Lower lobe of right lung (tissue), 2 donors: ENCODE results near the gene ITSN2. TPM values are rescaled to one million over a fixed set of nuclear protein-coding genes. Genes with fewer than 3 reads are reported as not detected.
"Not testable (repeated sequence)": the region's sequence is repeated elsewhere in the genome, so short reads cannot be mapped to it uniquely, and the experiment has no call there.

Experiments
- ATAC-seq, 2 donors: fragments of 200-7000 bp; cut with Tn5 transposase; one replicate each; pipeline ENCODE4 v1.9.1; 2020 to 2022; ENCODE audit warnings: mild to moderate bottlenecking in 2 of 2, moderate library complexity in 2 of 2
- DNase-seq: peaks from one replicate; pipeline ENCODE4 v3.0.0-alpha.2; 2020
- H3K27ac ChIP-seq: fragments of 200-600 bp; one replicate; pipeline ENCODE4 v1.8.0; 2022
- H3K27me3 ChIP-seq: fragments of 200-600 bp; one replicate; pipeline ENCODE4 v1.8.0; 2022; ENCODE audit warnings: low read depth
- H3K36me3 ChIP-seq: fragments of 200-600 bp; one replicate; pipeline ENCODE4 v1.8.0; 2022; ENCODE audit warnings: mild to moderate bottlenecking
- H3K4me1 ChIP-seq: fragments of 200-600 bp; one replicate; pipeline ENCODE4 v1.8.0; 2022
- H3K4me3 ChIP-seq: fragments of 200-600 bp; one replicate; pipeline ENCODE4 v1.8.0; 2022; ENCODE audit warnings: mild to moderate bottlenecking
- H3K9me3 ChIP-seq: fragments of 200-600 bp; one replicate; pipeline ENCODE4 v1.8.0; 2022
- CTCF ChIP-seq: fragments of 200-600 bp; IDR thresholded peaks from one replicate; pipeline ENCODE4 v1.8.0; 2022; ENCODE audit warnings: antibody characterized with exemption, mild to moderate bottlenecking
- intact Hi-C: fragments of 100-400 bp; cut with DNase I; formaldehyde crosslinking; loops from one replicate; pipeline ENCODE4 v1.11.0; 2022
- total RNA-seq: library from RNA; stranded (reverse); fragmentation: NEBNext Ultra II Directional; extraction: Animal tissue kit (Norgen Biotek cat#: 25700); gene quantifications from one replicate; pipeline ENCODE4 v1.2.1, GENCODE V29; 2021
- donor health status: DM: no; HTN: yes; CAD: no; lungs with severe emphysema.

ITSN2 gene
- total RNA-seq, 1 donor from 2014 or later = 92.8 TPM

GRCh38 chr2:24203029-24203786 lies 157.1 kb downstream of the ITSN2 start:
- H3K27ac ChIP-seq = no peak overlapping the region
- ATAC-seq (no peak), DNase-seq (no peak)
- H3K4me1 ChIP-seq = no peaks in the 10 kb centered on the region
- no peak for TF ChIP-seq CTCF
- no peaks in the 10 kb centered on the region for H3K27me3 ChIP-seq
- intact Hi-C loops = no loop called here
- peaks cover 59% of the 10 kb centered on the region for H3K36me3 ChIP-seq
- H3K9me3 ChIP-seq = no peaks in the 10 kb centered on the region
- H3K4me3 ChIP-seq = no peak overlapping the region

GRCh38 chr2:24200799-24201198 lies 159.5 kb downstream of the ITSN2 start:
- Histone ChIP-seq H3K27ac (no peak overlapping the region), H3K4me1 (no peaks in the 10 kb centered on the region), H3K9me3 (no peaks in the 10 kb centered on the region), H3K4me3 (no peak overlapping the region), H3K27me3 (no peaks in the 10 kb centered on the region), H3K36me3 (peaks cover 35% of the 10 kb centered on the region)
- intact Hi-C loops = no loop called here
- DNase-seq (no peak), ATAC-seq (no peak)
- TF ChIP-seq CTCF = no peak

- Histone ChIP-seq H3K4me3 (no peak overlapping the region), H3K9me3 (no peaks in the 10 kb centered on the region), H3K4me1 (no peaks in the 10 kb centered on the region), H3K36me3 (peaks cover 28% of the 10 kb centered on the region), H3K27me3 (no peaks in the 10 kb centered on the region), H3K27ac (no peak overlapping the region)
- intact Hi-C loops = no loop called here
- ATAC-seq (no peak), DNase-seq (no peak)
- no peak for TF ChIP-seq CTCF
Observed at GRCh38 chr2:24199968-24200590, 160.3 kb downstream of the ITSN2 start.

GRCh38 chr2:24197213-24197612 lies 163.1 kb downstream of the ITSN2 start:
- intact Hi-C loops = not testable (repeated sequence)

GRCh38 chr2:24191848-24192247 lies 168.5 kb downstream of the ITSN2 start:
- no peaks in the 10 kb centered on the region for H3K36me3 ChIP-seq
- DNase-seq = no peak
- no peak for TF ChIP-seq CTCF
- no peaks in the 10 kb centered on the region for H3K27me3 ChIP-seq
- H3K27ac ChIP-seq = no peak overlapping the region
- intact Hi-C loops = no loop called here
- ATAC-seq = no peak
- H3K9me3 ChIP-seq = no peaks in the 10 kb centered on the region
- no peaks in the 10 kb centered on the region for H3K4me1 ChIP-seq
- H3K4me3 ChIP-seq = no peak overlapping the region

More at GRCh38 chr2:24197213-24197612, 163.1 kb downstream of the ITSN2 start:
- H3K4me1 ChIP-seq, H3K27ac ChIP-seq, H3K4me3 ChIP-seq, H3K36me3 ChIP-seq, H3K9me3 ChIP-seq, DNase-seq, H3K27me3 ChIP-seq, ATAC-seq: not testable (repeated sequence)

- intact Hi-C loops = no loop called here
- no peak overlapping the region for H3K27ac ChIP-seq
- DNase-seq (no peak), ATAC-seq (peak in 1 of 2 donors; percentile 34)
- no peak overlapping the region for H3K4me3 ChIP-seq
- no peaks in the 10 kb centered on the region for H3K4me1 ChIP-seq
- TF ChIP-seq CTCF = no peak
- H3K36me3 ChIP-seq = no peaks in the 10 kb centered on the region
- H3K27me3 ChIP-seq = no peaks in the 10 kb centered on the region
- no peaks in the 10 kb centered on the region for H3K9me3 ChIP-seq
Observed at GRCh38 chr2:24191156-24191555, 169.2 kb downstream of the ITSN2 start.
